Skeletal muscle satellite cell (primary cell): Measurements from ENCODE around the gene LRRC26.
"Not testable (repeated sequence)": the region's sequence is repeated elsewhere in the genome, so short reads cannot be mapped to it uniquely, and the experiment has no call there.

Experiments used
- H3K27me3 ChIP-seq: 2 replicates; pipeline ENCODE4 v1.7.0; 2013; ENCODE audit warnings: low read length; ENCODE audit not compliant: control insufficient read depth, insufficient read depth
- H3K36me3 ChIP-seq: 2 replicates; pipeline ENCODE4 v1.7.0; 2013; ENCODE audit warnings: mild to moderate bottlenecking, control low read depth, low read length; ENCODE audit not compliant: insufficient read depth
- H3K4me1 ChIP-seq: 2 replicates; pipeline ENCODE4 v1.7.0; 2013; ENCODE audit warnings: low read length; ENCODE audit not compliant: control insufficient read depth, insufficient read depth
- H3K4me2 ChIP-seq: 2 replicates; pipeline ENCODE4 v1.7.0; 2013; ENCODE audit warnings: mild to moderate bottlenecking, low read length
- H3K4me3 ChIP-seq: 2 replicates; pipeline ENCODE4 v1.7.0; 2013; ENCODE audit warnings: low read length
- H3K9ac ChIP-seq: 2 replicates; pipeline ENCODE4 v1.7.0; 2013; ENCODE audit warnings: mild to moderate bottlenecking, low read depth, low read length, moderate library complexity
- H3K9me3 ChIP-seq: replicated peaks from 2 replicates; pipeline ENCODE4 v1.7.0; 2013; ENCODE audit warnings: mild to moderate bottlenecking, control low read depth, low read length

LRRC26 gene

GRCh38 chr9:137134191-137134590, 35.7 kb downstream of the LRRC26 start:
- Histone ChIP-seq H3K4me2 (no peak overlapping the region), H3K27me3 (peaks cover 33% of the 10 kb centered on the region), H3K4me3 (no peak overlapping the region), H3K36me3 (no peaks in the 10 kb centered on the region), H3K4me1 (peaks cover 9% of the 10 kb centered on the region), H3K9me3 (no peaks in the 10 kb centered on the region), H3K9ac (no peak overlapping the region)

DNA sequence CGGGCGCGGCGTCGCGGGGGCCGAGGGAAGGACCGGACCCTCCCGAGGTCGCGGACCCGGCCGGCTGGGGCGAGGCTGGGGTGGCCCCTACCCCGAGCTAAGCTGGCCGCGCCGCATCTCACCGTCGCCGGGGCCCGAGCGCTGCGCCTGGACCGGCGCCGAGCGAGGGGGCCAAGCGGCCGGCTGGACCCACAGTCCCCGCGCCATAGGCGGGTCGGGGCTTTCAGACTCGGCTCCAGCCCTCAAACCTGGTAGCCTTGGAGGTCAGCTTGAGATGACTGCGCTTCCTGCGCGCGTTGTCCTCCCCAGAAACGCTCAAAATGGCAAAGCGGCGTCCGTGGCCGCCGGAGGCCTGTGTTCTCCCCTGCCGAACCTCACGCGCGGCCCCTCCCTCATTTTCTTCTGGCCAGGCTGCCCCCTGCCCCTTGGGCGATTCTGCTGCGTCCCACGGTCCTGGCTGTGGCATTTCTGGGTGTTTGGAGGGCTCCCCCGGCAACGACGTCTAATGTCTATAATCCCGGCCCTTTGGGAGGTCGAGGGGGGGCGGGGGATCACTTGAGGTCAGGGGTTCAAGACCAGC, 39.6 kb downstream of the LRRC26 start:
- Histone ChIP-seq H3K27me3 (no peaks in the 10 kb centered on the region), H3K9ac (peak overlapping the region; percentile 93), H3K4me2 (peak overlapping the region; percentile 94), H3K4me3 (peak overlapping the region; percentile 90), H3K9me3 (no peaks in the 10 kb centered on the region), H3K4me1 (peaks cover 22% of the 10 kb centered on the region), H3K36me3 (no peaks in the 10 kb centered on the region)

GRCh38 chr9:137129456-137130175, 40.2 kb downstream of the LRRC26 start:
- Histone ChIP-seq H3K9me3 (no peaks in the 10 kb centered on the region), H3K4me1 (peaks cover 22% of the 10 kb centered on the region), H3K36me3 (no peaks in the 10 kb centered on the region), H3K4me3 (peak overlapping the region; percentile 90), H3K4me2 (peak overlapping the region; percentile 94), H3K27me3 (no peaks in the 10 kb centered on the region), H3K9ac (peak overlapping the region; percentile 93)

DNA sequence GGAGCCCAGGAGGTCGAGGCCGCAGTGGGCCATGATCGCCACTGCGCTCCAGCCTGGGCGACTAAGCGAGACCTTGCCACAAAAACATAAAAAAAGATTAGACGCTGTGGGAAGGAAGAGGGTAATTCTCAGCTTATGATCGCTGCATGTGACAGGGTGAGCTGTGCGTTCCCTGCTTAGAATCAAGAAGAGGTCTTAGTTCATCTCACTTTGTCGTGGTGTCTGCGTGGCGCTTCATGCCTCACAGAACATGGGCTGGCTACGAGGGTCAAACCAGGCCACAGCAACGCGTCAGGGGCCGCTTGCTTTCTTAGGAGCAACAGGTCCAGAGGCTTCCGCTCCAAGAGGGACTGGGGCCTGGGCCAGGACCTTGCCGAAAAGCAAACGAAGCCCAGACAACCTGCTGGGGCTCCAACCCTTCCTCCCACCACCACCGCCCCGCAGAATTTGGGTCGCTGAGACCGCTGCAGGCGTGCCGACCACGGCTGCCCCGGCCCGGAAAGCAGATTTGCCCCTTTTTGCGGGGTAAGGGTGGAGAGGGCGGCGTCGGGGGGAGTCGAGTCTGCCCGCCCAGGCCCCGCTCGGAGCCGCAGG, 40.9 kb downstream of the LRRC26 start:
- Histone ChIP-seq H3K27me3 (no peaks in the 10 kb centered on the region), H3K9ac (peak overlapping the region; percentile 93), H3K4me1 (peaks cover 22% of the 10 kb centered on the region), H3K9me3 (no peaks in the 10 kb centered on the region), H3K4me3 (peak overlapping the region; percentile 90), H3K36me3 (no peaks in the 10 kb centered on the region), H3K4me2 (peak overlapping the region; percentile 94)

- H3K4me1 ChIP-seq, result peaks cover 22% of the 10 kb centered on the region
- peak overlapping the region; percentile 90 for H3K4me3 ChIP-seq
- H3K27me3 ChIP-seq, result no peaks in the 10 kb centered on the region
- H3K4me2 ChIP-seq, result peak overlapping the region; percentile 94
- no peaks in the 10 kb centered on the region for H3K36me3 ChIP-seq
- no peaks in the 10 kb centered on the region for H3K9me3 ChIP-seq
- peak overlapping the region; percentile 93 for H3K9ac ChIP-seq
Observed at GRCh38 chr9:137128158-137128861, 41.5 kb downstream of the LRRC26 start.

DNA sequence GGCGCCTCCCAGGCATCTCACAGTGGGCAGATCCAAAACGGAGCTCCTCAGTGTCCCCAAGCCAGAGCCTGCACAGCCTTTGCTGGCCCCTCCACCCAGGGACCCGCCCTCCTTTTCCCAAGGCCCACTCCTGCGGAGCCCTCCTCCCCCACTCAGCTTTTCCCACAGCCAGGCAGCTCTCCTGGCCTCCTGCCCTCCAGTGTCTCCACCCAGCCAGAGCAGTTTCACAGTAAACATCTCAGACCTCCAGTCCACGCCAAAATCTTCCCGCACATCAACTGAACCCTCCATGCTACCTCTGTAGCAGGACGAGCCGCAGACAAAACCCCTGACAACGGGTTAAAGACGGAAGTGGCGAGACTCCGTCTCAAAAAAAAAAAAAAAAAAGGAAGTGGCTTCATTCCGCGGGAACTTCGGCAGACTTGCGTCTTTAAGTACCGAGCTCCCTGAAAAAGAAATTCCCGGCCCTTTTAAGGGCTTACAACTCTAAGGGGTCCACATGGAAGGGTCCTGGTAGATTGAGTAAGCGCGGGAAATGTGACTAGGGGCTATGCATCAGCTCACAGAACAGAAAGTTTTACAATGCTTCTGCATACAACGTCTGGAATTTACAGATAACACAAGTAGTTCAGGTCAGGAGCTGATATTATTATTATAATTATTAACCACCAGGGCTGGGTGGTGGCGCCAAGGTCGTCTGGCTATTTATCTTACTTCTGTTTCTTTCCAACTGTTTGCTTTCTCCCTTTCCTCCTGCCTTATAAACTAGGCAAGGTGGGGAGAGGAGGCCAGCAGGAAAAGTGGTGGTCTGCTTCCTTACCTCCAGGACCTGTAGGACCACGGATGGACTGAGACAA, 42.3 kb downstream of the LRRC26 start:
- Histone ChIP-seq H3K4me1 (peaks cover 22% of the 10 kb centered on the region), H3K9me3 (no peaks in the 10 kb centered on the region), H3K4me3 (peak overlapping the region; percentile 90), H3K36me3 (no peaks in the 10 kb centered on the region), H3K27me3 (no peaks in the 10 kb centered on the region), H3K9ac (peak overlapping the region; percentile 93), H3K4me2 (peak overlapping the region; percentile 94)

GRCh38 chr9:137126786-137127185, 43.1 kb downstream of the LRRC26 start:
- Histone ChIP-seq H3K27me3 (no peaks in the 10 kb centered on the region), H3K9ac (no peak overlapping the region), H3K4me3 (no peak overlapping the region), H3K4me1 (peaks cover 22% of the 10 kb centered on the region), H3K36me3 (no peaks in the 10 kb centered on the region), H3K9me3 (no peaks in the 10 kb centered on the region), H3K4me2 (no peak overlapping the region)

DNA sequence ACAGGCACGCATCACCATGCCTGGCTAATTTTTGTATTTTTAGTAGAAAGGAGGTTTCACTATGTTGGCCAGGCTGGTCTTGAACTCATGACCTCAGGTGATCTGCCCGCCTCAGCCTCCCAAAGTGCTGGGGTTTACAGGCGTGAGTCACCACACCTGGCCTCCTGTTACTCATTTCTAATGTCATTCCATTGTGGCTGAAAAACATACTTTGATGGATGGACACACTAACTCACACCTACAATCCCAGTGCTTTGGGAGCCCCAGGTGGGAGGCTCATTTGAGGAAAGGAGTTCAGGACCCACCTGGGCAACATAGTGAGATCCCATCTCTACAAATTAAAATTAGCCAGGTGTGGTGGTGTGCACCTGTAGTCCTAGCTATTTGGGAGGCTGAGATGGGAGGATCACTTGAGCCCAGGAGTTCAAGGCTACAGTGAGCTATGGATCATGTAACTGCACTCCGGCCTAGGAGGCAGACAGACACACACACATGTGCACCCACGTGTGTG, 45.8 kb downstream of the LRRC26 start:
- peaks cover 19% of the 10 kb centered on the region for H3K4me1 ChIP-seq
- H3K9ac ChIP-seq, H3K9me3 ChIP-seq, H3K27me3 ChIP-seq, H3K36me3 ChIP-seq, H3K4me3 ChIP-seq, H3K4me2 ChIP-seq: not testable (repeated sequence)

DNA sequence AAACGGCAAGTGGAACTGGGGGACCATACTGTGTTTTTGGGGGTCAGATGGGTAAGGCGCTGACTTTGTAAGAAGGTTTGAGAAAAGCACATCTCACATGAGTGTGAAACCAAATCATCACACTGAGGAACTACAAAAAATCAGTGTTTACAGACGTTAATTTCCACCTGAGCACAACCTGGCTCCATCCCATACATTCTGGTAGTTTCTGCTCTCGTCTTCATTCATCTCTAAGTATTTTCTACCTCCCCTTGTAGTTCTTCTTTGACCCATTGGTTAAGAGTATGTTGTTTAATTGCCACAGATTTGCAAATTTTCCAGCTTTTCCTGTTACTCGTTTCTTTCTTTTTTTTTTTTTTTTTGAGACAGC, 46.4 kb downstream of the LRRC26 start:
- Histone ChIP-seq H3K27me3 (no peaks in the 10 kb centered on the region), H3K4me3 (no peak overlapping the region), H3K4me1 (peaks cover 15% of the 10 kb centered on the region), H3K9ac (no peak overlapping the region), H3K9me3 (no peaks in the 10 kb centered on the region), H3K36me3 (no peaks in the 10 kb centered on the region), H3K4me2 (no peak overlapping the region)

GRCh38 chr9:137122796-137123467, 46.9 kb downstream of the LRRC26 start:
- H3K9ac ChIP-seq, H3K4me3 ChIP-seq, H3K4me1 ChIP-seq, H3K27me3 ChIP-seq, H3K9me3 ChIP-seq, H3K36me3 ChIP-seq, H3K4me2 ChIP-seq: not testable (repeated sequence)
